CD4-positive, alpha-beta T cell treated with Interleukin-2 at 100 ng/mL for 4 hours (primary cell): Measurements from ENCODE around the gene SLC37A1.

Experiments
- DNase-seq: peaks from one replicate; pipeline ENCODE4 v3.0.0-alpha.2; 2020; ENCODE audit warnings: low spot score

SLC37A1 gene

GRCh38 chr21:42562816-42563215 lies 49.2 kb downstream of the SLC37A1 start:
- DNase-seq: no peak

DNA sequence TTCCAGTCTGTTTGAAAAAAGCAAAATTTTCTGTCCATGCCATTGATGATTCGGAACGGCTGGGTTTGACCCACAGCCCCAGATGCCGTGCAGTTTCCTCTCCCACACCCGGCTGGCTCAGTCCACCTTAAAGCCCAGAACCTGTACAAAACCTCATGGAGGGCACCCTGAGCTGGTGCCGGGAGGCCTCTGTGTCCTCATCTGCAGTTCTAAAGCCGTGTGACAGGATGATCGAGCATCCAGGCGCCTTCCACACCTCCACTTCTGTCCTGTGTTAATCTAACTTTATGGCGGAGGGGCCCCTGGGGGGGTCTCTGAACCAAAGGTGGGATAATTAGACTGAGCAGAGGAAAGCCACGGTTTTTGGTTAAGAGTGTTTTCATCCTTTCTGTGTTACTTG lies 49.6 kb downstream of the SLC37A1 start:
- DNase-seq: no peak

GRCh38 chr21:42563686-42564085 lies 50.0 kb downstream of the SLC37A1 start:
- no peak for DNase-seq

DNA sequence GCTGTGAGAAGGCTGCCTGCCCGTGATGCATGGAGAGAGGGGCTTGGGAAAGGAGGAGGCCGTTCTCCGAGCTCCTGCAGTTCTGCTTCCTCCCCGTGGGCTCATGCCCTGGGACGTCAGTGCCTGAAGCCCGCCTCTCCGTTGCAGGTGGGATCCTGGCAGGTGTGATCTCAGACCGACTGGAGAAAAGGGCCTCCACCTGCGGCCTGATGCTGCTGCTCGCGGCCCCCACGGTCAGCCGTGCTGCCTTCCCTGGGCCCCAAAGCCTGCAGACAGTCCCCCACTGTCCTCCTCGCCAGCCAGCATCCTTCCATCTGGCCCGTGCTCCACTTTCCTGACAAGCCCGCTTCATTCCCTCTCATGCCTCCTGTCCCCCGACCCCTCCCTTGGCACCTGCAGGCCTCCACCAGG lies 50.9 kb downstream of the SLC37A1 start:
- DNase-seq: no peak

DNA sequence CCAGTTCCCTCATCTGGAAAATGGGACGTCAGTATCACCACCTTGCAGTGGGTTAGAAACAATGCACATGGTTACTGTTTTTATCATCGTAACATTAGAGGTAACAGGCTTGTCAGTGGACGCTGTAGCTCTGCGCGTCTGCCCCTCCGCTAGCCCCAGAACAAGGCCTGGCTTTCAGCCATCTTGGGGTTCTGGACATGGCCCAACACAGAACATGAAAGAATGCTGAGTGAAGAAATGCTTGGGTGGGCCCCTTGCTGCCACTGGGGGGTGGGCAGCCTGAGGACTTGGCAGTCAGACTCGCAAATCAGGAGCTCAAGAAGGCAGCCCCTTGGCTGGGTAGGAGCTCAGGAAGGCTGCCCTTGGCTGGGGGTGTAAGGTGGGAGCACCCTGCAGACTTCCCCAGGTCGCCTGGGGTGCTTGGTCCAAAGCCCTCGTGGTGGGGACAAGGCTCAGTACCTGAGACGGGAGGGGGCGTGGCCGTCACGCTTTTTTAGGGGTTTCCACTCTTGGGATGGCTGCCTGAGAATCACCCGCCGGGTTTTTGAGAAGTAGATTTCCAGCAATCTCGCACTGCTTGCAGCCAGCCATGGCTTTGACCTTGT lies 51.7 kb downstream of the SLC37A1 start:
- DNase-seq: no peak

DNA sequence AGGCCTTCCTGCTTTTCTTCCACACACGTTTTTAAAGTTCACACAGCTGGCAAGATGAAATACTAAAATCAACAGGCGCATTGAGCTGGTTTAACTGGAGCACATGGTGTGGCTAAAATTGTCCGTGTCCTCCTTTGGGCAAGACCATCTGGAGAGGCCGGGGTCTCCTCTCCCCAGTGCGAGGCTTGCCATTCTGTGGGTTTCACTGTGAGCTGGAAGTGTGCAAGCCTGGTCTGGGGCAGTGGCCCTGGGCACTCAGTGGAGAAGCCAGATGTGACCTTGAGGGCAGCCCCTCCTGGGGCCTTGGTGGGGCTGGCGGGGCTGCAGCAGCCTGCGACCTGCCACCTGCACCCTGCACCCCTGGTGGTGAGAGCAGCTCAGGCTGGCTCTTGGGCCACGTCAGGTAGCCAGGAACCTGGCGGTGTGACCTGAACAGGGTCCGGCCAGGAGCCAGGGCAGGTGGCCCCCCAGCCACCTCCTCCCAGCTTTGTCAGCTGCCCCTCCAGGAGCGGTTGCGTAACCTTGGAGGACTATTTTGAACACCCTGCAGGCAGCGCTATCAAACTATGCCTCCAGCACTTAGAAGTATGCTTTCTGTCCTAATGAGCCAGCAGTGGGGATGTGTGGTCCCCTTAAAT lies 52.4 kb downstream of the SLC37A1 start:
- no peak for DNase-seq

- DNase-seq: no peak
These were observed 53.0 kb downstream of the SLC37A1 start for GRCh38 chr21:42566524-42567213.

DNA sequence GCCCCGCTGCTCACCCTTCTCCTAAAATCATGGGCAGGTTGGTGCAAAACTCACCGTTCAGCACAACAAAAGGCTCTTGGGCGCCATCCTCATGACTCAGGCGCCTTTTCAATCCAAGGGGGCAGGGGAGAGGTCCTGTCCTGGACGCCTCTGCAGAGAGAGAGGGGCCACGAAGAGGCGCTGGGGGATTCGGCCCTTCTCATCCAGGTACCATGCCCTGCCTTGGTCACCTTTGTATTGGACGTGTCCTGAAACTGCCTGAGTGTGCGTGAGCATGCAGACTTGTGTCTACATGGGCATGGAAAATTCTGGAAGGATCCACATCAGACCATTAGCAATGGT lies 53.5 kb downstream of the SLC37A1 start:
- DNase-seq: no peak

- no peak for DNase-seq
These were observed 54.2 kb downstream of the SLC37A1 start for GRCh38 chr21:42567861-42568260.

GRCh38 chr21:42568376-42568775 lies 54.7 kb downstream of the SLC37A1 start:
- DNase-seq: no peak

DNA sequence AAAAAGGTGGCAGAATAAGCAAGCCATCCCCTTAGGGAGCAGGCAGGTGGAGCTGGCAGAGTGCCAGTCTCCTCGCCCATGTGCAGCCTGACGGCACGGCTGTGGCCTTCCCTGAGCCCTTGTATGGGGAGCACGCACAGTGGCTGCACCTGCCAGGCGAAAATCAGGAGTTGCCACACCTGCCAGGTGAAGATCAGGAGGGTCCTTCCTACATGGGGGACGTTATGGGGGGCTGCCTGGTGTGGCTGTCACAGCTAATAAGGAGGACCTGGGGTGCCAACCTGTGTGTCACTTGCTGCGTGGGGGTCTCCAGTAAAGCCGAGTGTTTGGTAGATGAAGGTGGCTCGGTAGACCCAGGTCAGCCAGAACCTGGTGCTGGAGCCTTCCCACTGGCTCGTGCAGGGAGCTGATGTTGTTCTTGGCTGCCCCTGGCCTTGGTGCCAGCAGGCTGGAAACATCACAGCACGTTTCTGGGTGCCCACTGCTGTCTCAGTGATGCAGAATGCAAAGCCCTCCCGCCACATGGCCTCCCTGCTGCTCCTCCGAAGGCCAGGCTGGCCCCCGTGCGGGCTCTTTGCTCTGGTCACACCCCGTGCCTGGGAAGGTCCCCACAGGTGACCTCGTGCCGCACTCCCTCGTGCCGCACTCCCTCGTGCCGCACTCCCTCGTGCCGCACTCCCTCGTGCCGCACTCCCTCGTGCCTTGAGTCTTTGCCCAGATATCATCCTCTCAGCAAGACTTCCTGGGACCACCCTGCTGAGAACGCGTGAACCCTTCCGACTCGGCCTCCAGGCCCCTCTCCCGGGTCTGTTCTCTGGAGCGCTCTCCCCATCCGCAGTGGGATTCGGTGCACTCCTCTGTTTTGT lies 55.4 kb downstream of the SLC37A1 start:
- DNase-seq: no peak

- no peak for DNase-seq
These were observed 56.2 kb downstream of the SLC37A1 start for GRCh38 chr21:42569732-42570301.

GRCh38 chr21:42570362-42570761 lies 56.7 kb downstream of the SLC37A1 start:
- no peak for DNase-seq

- no peak for DNase-seq
These were observed 57.3 kb downstream of the SLC37A1 start for GRCh38 chr21:42570841-42571387.

GRCh38 chr21:42571391-42572150 lies 57.9 kb downstream of the SLC37A1 start:
- DNase-seq: no peak

- DNase-seq: no peak
These were observed 59.3 kb downstream of the SLC37A1 start for GRCh38 chr21:42572906-42573495.

DNA sequence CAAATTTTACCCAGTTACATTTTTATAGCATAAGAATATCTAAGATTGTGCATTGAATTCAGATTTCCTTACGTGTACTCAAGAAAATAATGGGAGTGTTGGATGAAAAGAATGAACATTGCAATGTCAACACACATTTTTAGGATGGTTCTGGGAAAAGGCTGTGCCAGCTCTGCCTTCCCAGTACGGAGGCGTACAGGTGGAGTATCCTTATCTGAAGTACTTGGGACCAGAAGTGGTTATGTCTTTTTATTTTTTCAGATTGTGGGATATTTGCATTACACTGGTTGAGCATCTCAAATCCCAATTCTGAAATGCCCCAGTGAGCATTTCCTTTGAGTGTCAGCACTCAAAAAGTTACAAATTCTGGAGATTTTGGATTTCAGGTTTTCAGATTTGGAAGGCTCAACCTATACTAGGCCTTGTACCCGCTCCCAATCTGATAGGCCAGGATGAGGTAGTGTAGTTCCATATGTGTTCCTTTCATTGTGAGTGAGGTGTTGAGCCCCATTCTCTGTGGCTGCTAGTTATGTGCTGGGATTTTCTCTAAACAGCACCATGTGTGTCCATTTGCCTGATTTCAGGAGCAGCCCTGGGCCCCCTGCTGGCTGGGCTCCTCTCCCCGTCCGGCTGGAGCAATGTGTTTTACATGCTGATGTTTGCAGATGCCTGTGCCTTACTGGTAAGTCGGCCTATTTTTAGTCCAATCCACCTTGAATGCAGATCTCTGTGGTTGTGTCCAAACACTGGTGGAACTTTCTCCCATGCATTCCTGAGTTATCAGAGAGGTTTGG lies 60.8 kb downstream of the SLC37A1 start:
- DNase-seq: no peak

GRCh38 chr21:42575111-42575510 lies 61.5 kb downstream of the SLC37A1 start:
- no peak for DNase-seq

DNA sequence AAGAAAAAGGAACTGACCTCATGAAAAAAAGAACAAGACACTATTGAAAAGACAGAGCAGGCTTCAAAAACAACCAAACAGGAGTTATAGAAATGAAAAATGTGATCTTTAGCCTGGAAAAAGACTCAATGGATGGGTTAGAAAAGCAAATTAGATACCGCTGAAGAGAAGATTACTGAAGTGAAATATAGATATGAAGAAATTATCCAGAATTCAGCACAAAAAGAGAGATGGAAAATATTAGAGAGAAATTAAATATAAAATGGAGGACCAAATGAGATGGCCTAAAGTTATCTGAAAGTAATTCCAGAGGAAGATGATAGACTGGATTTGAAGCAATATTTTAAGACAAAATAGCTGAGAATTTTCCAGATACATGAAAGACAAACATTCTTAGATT lies 63.0 kb downstream of the SLC37A1 start:
- DNase-seq: no peak

DNA sequence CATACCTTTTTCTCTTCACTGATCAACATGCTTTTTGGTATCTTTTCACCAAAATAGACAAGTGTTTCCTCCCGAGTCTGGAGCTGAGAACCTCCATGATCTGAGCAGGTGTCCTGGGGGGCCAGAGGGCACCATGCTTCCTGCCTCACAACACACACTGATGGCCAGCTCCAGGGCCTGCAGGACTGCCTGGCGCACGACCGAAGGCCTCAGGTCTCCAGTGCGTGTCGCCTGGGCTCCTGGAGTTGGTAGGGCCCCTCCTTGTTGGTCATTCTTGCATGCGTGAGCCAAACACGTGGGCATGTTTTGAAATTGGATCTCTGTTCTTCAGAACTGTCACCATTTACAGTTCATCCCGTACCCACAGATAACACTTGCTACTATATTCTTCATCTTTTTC lies 64.4 kb downstream of the SLC37A1 start:
- DNase-seq: no peak
